ENCODE data around the gene ITGB6. TPM values are rescaled to one million over a fixed set of nuclear protein-coding genes. Genes with fewer than 3 reads are reported as not detected.

Gene ITGB6
- total and polyA plus RNA-seq, 8 donors: 2.3 to 49.6 (median 8.3) TPM

GRCh38 chr2:160144280-160144990 is 55.6 kb downstream of the ITGB6 start:
- H3K27me3 ChIP-seq: no peaks in the 10 kb centered on the region
- peaks cover 0 to 10% (median 5%) of the 10 kb centered on the region in 4 donors for H3K4me1 ChIP-seq
- H3K9me3 ChIP-seq: no peaks in the 10 kb centered on the region
- no peak for TF ChIP-seq POLR2AphosphoS5 (IDR thresholded peaks at IDR 0.05)
- TF ChIP-seq EP300 (IDR thresholded peaks at IDR 0.05): no peak
- TF ChIP-seq CTCF (IDR thresholded peaks at IDR 0.05): no peak
- TF ChIP-seq POLR2A (IDR thresholded peaks at IDR 0.05): no peak
- WGBS, 5 donors: 76 to 83% (median 82%) methylated on average over 9 of the region's 9 CpGs
- intact Hi-C loops (cut with DNase I; ENCODE audit: low total_unique reads): no loop called here
- DNase-seq: no peak
- no peak overlapping the region for H3K4me3 ChIP-seq
- no peaks in the 10 kb centered on the region for H3K36me3 ChIP-seq
- no peak overlapping the region for H3K27ac ChIP-seq

GRCh38 chr2:160142472-160142871 is 57.6 kb downstream of the ITGB6 start:
- H3K4me1 ChIP-seq: peaks cover 0 to 10% (median 5%) of the 10 kb centered on the region in 4 donors
- no peak overlapping the region for H3K4me3 ChIP-seq
- H3K27ac ChIP-seq: peak overlapping the region in 2 of 5 donors; percentile 21 to 54
- no peaks in the 10 kb centered on the region for H3K9me3 ChIP-seq
- peaks cover 0 to 3% (median under 1%) of the 10 kb centered on the region in 4 donors for H3K36me3 ChIP-seq
- no peaks in the 10 kb centered on the region for H3K27me3 ChIP-seq
- no peak for DNase-seq
- TF ChIP-seq CTCF (IDR thresholded peaks at IDR 0.05) (no peak), EP300 (IDR thresholded peaks at IDR 0.05) (no peak), POLR2AphosphoS5 (IDR thresholded peaks at IDR 0.05) (no peak), POLR2A (IDR thresholded peaks at IDR 0.05) (no peak)
- WGBS, 5 donors: 84 to 92% (median 89%) methylated on average over 6 of the region's 6 CpGs
- intact Hi-C loops (cut with DNase I; ENCODE audit: low total_unique reads): no loop called here

- H3K27ac ChIP-seq: peak overlapping the region in 3 of 5 donors; percentile 21 to 54 (median 43)
Measured at GRCh38 chr2:160141912-160142311, 58.2 kb downstream of the ITGB6 start.

GRCh38 chr2:160141419-160141818 is 58.7 kb downstream of the ITGB6 start:
- intact Hi-C loops (cut with DNase I; ENCODE audit: low total_unique reads): no loop called here
- Histone ChIP-seq H3K27me3 (no peaks in the 10 kb centered on the region), H3K4me3 (no peak overlapping the region), H3K4me1 (peaks cover 0 to 10% (median 5%) of the 10 kb centered on the region in 4 donors), H3K9me3 (no peaks in the 10 kb centered on the region), H3K36me3 (peaks cover 0 to 9% (median 3%) of the 10 kb centered on the region in 4 donors), H3K27ac (peak overlapping the region in 1 of 5 donors; percentile 54)
- no peak for DNase-seq
- TF ChIP-seq POLR2A (IDR thresholded peaks at IDR 0.05): no peak
- no peak for TF ChIP-seq CTCF (IDR thresholded peaks at IDR 0.05)
- 73 to 79% (median 77%) methylated on average over 4 of the region's 4 CpGs for WGBS, 5 donors

More at GRCh38 chr2:160141912-160142311, 58.2 kb downstream of the ITGB6 start:
- H3K4me3 ChIP-seq: no peak overlapping the region
- H3K4me1 ChIP-seq: peaks cover 0 to 10% (median 5%) of the 10 kb centered on the region in 4 donors
- H3K27me3 ChIP-seq: no peaks in the 10 kb centered on the region
- H3K36me3 ChIP-seq: peaks cover 0 to 8% (median 3%) of the 10 kb centered on the region in 4 donors
- H3K9me3 ChIP-seq: no peaks in the 10 kb centered on the region
- TF ChIP-seq EP300 (IDR thresholded peaks at IDR 0.05): no peak
- peak in 1 of 3 donors; percentile 26 for TF ChIP-seq POLR2AphosphoS5 (IDR thresholded peaks at IDR 0.05)
- intact Hi-C loops (cut with DNase I; ENCODE audit: low total_unique reads): no loop called here
- DNase-seq: peak in 1 of 2 donors; percentile 68
- 21 to 47% (median 42%) methylated on average over 3 of the region's 3 CpGs for WGBS, 5 donors

GRCh38 chr2:160140471-160140870 is 59.6 kb downstream of the ITGB6 start:
- Histone ChIP-seq H3K4me3 (no peak overlapping the region), H3K36me3 (peaks cover 0 to 9% (median 3%) of the 10 kb centered on the region in 4 donors), H3K27ac (no peak overlapping the region), H3K4me1 (peaks cover 0 to 10% (median 5%) of the 10 kb centered on the region in 4 donors), H3K9me3 (no peaks in the 10 kb centered on the region), H3K27me3 (no peaks in the 10 kb centered on the region)
- DNase-seq: no peak
- WGBS, 5 donors: 81 to 92% (median 85%) methylated on average over 4 of the region's 4 CpGs
- intact Hi-C loops (cut with DNase I; ENCODE audit: low total_unique reads): no loop called here
- no peak for TF ChIP-seq POLR2AphosphoS5 (IDR thresholded peaks at IDR 0.05)
- TF ChIP-seq POLR2A (IDR thresholded peaks at IDR 0.05): no peak
- no peak for TF ChIP-seq CTCF (IDR thresholded peaks at IDR 0.05)
- no peak for TF ChIP-seq EP300 (IDR thresholded peaks at IDR 0.05)

Measured in stomach (tissue), 9 donors.